HFFc6 (cell line): ENCODE measurements around the gene AMELY. TPM values are rescaled to one million over a fixed set of nuclear protein-coding genes. Genes with fewer than 3 reads are reported as not detected.
"Not testable (repeated sequence)": the region's sequence is repeated elsewhere in the genome, so short reads cannot be mapped to it uniquely, and the experiment has no call there.

Experiments used
- DNase-seq: peaks from one replicate; pipeline ENCODE4 v3.0.0-alpha.2; 2018
- H3K27ac Mint-ChIP-seq: 2 replicates; pipeline ENCODE4 v1.8.0; 2020; ENCODE audit warnings: mild to moderate bottlenecking, mixed read lengths
- H3K27me3 Mint-ChIP-seq: 2 replicates; pipeline ENCODE4 v1.8.0; 2021; ENCODE audit warnings: mild to moderate bottlenecking, moderate library complexity, mixed read lengths; ENCODE audit not compliant: insufficient read depth
- H3K36me3 Mint-ChIP-seq: 2 replicates; pipeline ENCODE4 v1.8.0; 2021; ENCODE audit warnings: low read depth, mixed read lengths
- H3K4me1 Mint-ChIP-seq: 2 replicates; pipeline ENCODE4 v1.8.0; 2020; ENCODE audit warnings: low read depth, mixed read lengths
- H3K4me3 Mint-ChIP-seq: 2 replicates; pipeline ENCODE4 v1.8.0; 2020; ENCODE audit warnings: mild to moderate bottlenecking, moderate library complexity, mixed read lengths
- H3K9me3 Mint-ChIP-seq: 2 replicates; pipeline ENCODE4 v1.8.0; 2020; ENCODE audit warnings: mild to moderate bottlenecking, mixed read lengths
- total RNA-seq, 6 experiments: library from RNA; stranded (reverse); fragmentation: NEBNext Ultra II Directional; extraction: Animal tissue kit (Norgen Biotek cat#: 25700); gene quantifications; 2 replicates in 1 of 6; 3 replicates in 5 of 6; pipeline ENCODE4 v1.2.3, GENCODE V29; 2021
- TF ChIP-seq, protein P1 (sequence below): fragments of 200-600 bp; sonication (generic); IDR thresholded peaks from 2 replicates; pipeline ENCODE4 v1.5.0; 2021; ENCODE audit warnings: antibody characterized with exemption, mild to moderate bottlenecking

The AMELY gene
- total RNA-seq, 6 experiments from 2014 or later: not detected

DNA sequence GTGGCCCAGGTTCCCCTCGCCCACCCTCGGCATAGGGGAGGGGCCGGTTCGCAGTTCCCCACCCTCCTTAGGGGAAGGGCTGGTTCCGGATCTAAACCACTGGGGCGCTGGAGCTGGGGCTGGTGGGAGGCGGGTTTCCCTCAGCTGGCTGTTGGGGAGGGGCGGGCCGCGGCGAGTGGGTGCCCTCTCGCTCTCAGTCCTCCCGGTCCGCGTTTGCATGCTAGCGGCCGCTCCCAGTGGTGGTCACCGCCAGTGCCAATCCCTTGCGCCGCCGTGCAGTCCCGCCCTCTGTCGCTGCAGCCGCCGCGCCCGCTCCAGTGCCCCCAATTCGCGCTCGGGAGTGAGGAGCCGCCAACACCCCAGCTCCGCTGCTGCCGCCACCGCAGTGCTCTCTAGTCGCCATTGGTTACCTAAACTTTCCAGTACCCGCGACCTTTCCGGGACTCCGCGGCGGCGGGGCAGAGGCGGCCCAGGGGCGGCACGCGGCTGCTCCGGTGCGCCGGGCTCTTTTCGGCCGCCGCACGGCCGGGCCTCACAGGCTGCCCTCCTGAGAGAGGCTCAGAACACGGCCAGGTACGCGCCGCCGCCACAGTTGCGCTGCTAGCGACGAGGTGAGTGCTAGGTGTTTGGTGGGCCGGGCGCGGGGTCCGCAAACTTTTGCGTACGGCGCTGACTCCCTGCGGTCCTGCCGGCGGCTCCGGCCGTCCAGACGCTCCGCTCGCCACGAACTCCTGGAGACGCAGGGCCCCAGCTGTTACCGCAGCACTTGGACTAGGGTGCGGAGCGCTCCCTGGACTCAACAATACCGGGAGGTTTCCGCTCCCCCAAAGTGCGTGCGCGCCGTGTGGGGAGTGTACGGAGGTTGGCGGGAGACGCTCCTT is 940 bp downstream of the AMELY start, which contains the start of gene TBL1Y:
TSS of gene TBL1Y (plus strand) at position 326 of the 881 bp plus-strand sequence. CDS start 114,388 bp downstream, outside the sequence.
- H3K4me1 Mint-ChIP-seq: no peaks in the 10 kb centered on the region
- H3K27ac Mint-ChIP-seq: no peak within 1 kb of the TSS
- H3K27me3 Mint-ChIP-seq: no peaks in the 10 kb centered on the region
- no peak for DNase-seq
- no peak within 1 kb of the TSS for H3K4me3 Mint-ChIP-seq
- no peaks in the 10 kb centered on the region for H3K9me3 Mint-ChIP-seq
- no peaks in the 10 kb centered on the region for H3K36me3 Mint-ChIP-seq
- TF ChIP-seq, protein P1, sequence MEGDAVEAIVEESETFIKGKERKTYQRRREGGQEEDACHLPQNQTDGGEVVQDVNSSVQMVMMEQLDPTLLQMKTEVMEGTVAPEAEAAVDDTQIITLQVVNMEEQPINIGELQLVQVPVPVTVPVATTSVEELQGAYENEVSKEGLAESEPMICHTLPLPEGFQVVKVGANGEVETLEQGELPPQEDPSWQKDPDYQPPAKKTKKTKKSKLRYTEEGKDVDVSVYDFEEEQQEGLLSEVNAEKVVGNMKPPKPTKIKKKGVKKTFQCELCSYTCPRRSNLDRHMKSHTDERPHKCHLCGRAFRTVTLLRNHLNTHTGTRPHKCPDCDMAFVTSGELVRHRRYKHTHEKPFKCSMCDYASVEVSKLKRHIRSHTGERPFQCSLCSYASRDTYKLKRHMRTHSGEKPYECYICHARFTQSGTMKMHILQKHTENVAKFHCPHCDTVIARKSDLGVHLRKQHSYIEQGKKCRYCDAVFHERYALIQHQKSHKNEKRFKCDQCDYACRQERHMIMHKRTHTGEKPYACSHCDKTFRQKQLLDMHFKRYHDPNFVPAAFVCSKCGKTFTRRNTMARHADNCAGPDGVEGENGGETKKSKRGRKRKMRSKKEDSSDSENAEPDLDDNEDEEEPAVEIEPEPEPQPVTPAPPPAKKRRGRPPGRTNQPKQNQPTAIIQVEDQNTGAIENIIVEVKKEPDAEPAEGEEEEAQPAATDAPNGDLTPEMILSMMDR: no peak

DNA sequence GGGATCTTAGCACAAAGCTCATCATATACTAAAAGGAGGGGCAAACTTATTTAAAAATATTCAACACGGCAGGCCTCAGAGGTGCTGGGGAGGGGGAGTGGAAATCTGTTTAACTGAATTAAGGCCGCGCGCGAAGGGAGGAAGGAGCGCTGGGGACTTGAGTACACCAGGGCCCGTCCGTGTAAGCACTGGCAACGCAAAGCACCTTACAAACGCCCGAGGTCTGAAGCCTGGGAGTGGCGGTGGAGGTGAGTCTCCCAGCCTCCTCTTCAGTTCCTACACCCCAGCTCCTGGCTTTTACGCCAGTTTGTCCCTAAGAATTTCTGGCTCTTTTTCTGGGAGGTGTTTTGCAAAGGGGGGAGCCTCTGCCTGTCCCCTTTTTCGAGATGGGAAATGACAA is 1.7 kb downstream of the AMELY start:
- H3K4me3 Mint-ChIP-seq: no peak overlapping the region
- H3K9me3 Mint-ChIP-seq: no peaks in the 10 kb centered on the region
- H3K27ac Mint-ChIP-seq: no peak overlapping the region
- no peaks in the 10 kb centered on the region for H3K27me3 Mint-ChIP-seq
- H3K36me3 Mint-ChIP-seq: no peaks in the 10 kb centered on the region
- no peaks in the 10 kb centered on the region for H3K4me1 Mint-ChIP-seq
- TF ChIP-seq, protein P1: no peak
- no peak for DNase-seq

DNA sequence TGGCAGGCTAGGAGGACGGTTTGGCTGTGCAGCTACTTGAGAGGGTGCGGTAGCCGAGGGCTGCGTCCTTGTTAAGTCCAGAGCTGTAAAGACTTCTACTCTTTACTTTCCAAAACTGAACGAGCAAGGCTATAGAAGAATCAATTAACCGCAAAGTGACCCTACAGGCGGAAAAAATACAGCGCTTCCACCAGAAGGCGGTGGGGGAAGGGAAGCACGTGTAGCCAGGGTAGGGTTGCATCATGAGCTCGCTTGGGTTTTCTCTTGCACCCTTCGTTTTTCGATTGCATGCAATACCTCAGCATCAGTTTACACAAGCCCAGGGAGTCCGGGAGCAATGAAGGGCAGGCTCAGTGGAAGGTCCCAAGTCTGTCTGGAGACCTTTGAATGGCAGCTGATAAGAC is 2.4 kb downstream of the AMELY start:
- Mint-ChIP-seq H3K27ac (no peak overlapping the region), H3K9me3 (no peaks in the 10 kb centered on the region), H3K36me3 (no peaks in the 10 kb centered on the region), H3K4me1 (no peaks in the 10 kb centered on the region), H3K27me3 (no peaks in the 10 kb centered on the region), H3K4me3 (no peak overlapping the region)
- no peak for DNase-seq
- TF ChIP-seq, protein P1: no peak

DNA sequence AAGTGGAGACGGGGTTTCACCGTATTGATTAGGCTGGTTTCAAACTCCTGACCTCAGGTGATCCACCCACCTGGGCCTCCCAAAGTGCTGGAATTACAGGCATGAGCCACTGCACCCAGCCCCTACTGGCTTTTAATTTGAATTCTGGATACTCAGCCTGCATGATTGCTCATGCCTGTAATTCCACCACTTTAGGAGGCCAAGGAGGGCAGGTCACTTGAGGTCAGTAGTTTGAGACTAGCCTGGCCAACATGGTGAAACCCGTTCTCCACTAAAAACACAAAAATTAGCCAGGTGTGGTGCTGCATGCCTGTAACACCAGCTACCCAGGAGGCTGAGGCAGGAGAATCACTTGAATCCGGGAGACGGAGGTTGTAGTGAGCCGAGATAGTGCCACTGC is 3.5 kb downstream of the AMELY start:
- not testable (repeated sequence) for DNase-seq, H3K36me3 Mint-ChIP-seq, H3K27ac Mint-ChIP-seq, H3K4me3 Mint-ChIP-seq, H3K9me3 Mint-ChIP-seq, H3K4me1 Mint-ChIP-seq, H3K27me3 Mint-ChIP-seq

DNA sequence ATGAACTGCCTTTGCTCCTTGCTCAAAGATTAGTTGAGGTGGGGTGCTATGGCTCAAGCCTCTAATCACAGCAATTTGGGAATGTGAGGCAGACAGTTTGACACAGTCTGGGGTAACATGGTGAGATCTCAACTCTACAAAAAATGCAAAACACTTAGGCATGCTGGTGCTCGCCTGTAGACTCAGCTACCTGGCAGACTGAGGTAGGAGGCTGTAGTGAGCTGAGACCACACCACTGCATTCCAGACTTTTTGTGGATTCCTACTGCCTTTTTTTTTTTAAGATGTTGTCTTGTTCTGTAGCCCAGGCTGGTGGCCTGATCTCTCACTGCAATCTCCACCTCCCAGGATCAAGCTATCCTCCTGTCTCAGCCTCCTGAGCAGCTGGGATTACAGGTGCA is 4.0 kb downstream of the AMELY start:
- Mint-ChIP-seq H3K27me3 (no peaks in the 10 kb centered on the region), H3K36me3 (no peaks in the 10 kb centered on the region), H3K4me1 (no peaks in the 10 kb centered on the region), H3K4me3 (no peak overlapping the region), H3K27ac (no peak overlapping the region), H3K9me3 (no peaks in the 10 kb centered on the region)
- TF ChIP-seq, protein P1: no peak
- DNase-seq: no peak

DNA sequence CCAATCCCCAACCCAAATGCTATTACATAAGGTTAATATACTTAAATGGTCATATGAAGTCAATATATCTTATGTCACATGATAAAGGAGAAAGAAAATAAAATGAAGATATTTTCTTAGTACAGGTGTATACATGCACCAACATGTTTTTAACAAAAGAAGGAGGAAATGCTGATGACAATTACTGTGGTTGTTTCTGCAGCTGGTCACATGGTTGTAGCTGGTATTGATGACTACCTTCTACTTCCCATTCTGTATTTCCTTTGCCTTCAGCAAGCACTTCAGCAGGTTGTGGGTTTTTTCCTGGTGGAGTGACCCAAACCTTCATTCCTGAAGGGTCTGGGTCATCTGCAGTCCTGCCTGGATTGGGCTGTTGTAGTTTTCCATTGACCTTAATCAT is 9.4 kb downstream of the AMELY start:
- H3K27ac Mint-ChIP-seq, H3K4me3 Mint-ChIP-seq, H3K4me1 Mint-ChIP-seq, H3K9me3 Mint-ChIP-seq, DNase-seq, H3K36me3 Mint-ChIP-seq, H3K27me3 Mint-ChIP-seq: not testable (repeated sequence)
